Measurements from ENCODE around the gene CSTF2T. TPM values are rescaled to one million over a fixed set of nuclear protein-coding genes. Genes with fewer than 3 reads are reported as not detected.

The CSTF2T gene
- total RNA-seq, 1 experiment from 2014 or later, result 22.2 TPM

DNA sequence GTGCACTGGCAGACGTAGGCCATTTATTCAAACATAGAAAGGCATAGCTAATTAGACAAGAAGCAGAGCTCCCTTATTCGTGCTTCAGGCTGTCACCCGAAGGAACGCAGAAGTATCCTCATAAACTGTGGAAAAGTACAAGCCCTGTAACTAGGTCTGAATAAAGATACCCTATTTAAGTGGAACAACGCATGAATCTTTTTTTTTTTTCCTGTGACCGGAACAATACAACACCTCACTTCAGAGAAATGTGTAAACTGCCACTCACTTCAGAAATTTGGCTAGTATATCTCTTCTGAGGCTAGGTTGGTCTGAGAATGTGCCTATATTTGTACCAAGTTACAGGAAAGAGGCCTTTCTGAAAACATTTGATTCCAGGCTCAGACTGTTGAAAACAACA lies 8.0 kb upstream of the CSTF2T start:
- Histone ChIP-seq H3K4me1 (ENCODE audit: insufficient read depth, low read length, poor library complexity, severe bottlenecking) (no peaks in the 10 kb centered on the region), H3K4me3 (ENCODE audit: low read depth, low read length, poor library complexity, severe bottlenecking) (no peak overlapping the region), H3K27me3 (replicated peaks; ENCODE audit: insufficient read depth, low read depth, low read length, poor library complexity) (peaks cover 17% of the 10 kb centered on the region), H3K27ac (ENCODE audit: low read depth, low read length, poor library complexity, severe bottlenecking) (no peak overlapping the region), H3K9me3 (ENCODE audit: low read depth, low read length, poor library complexity, severe bottlenecking) (no peaks in the 10 kb centered on the region), H3K36me3 (ENCODE audit: insufficient read depth, low read length, poor library complexity, severe bottlenecking) (no peaks in the 10 kb centered on the region)
- intact Hi-C loops (cut with micrococcal nuclease; ENCODE audit: unreplicated experiment), result no loop called here
- no TSS peak for BruUV-seq (replicated peaks)
- TF ChIP-seq, protein P1, sequence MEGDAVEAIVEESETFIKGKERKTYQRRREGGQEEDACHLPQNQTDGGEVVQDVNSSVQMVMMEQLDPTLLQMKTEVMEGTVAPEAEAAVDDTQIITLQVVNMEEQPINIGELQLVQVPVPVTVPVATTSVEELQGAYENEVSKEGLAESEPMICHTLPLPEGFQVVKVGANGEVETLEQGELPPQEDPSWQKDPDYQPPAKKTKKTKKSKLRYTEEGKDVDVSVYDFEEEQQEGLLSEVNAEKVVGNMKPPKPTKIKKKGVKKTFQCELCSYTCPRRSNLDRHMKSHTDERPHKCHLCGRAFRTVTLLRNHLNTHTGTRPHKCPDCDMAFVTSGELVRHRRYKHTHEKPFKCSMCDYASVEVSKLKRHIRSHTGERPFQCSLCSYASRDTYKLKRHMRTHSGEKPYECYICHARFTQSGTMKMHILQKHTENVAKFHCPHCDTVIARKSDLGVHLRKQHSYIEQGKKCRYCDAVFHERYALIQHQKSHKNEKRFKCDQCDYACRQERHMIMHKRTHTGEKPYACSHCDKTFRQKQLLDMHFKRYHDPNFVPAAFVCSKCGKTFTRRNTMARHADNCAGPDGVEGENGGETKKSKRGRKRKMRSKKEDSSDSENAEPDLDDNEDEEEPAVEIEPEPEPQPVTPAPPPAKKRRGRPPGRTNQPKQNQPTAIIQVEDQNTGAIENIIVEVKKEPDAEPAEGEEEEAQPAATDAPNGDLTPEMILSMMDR (conservative IDR thresholded peaks at IDR 0.05; ENCODE audit: low read depth, low read length), result no peak
- TF ChIP-seq EZH2 (IDR thresholded peaks at IDR 0.05; ENCODE audit: borderline replicate concordance, low read depth, low read length, poor library complexity, severe bottlenecking), result no peak
- ChIA-PET CTCF (no interaction called here), POLR2A (ENCODE audit: low non-redundant PET) (no interaction called here)
- DNase-seq (ENCODE audit: low spot score), result no peak

DNA sequence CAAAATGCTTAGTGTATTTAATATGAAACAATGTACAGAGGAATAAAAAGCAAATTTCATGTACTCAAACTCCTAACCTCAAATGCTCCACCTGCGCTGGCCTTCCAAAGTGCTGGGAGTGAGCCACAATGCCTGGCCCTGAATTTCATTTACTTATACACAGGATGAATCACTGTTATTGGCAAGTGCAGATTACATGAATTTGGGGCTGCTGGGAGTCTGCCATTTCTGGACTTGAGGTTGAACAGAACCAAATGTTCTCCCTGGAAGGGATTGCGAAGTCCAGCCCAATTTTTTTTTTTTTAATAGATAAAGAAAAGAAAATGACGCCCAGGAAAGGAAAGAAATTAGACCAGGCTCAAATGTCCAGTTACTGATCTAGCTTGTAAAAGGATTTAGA lies 6.8 kb upstream of the CSTF2T start:
- Histone ChIP-seq H3K27me3 (replicated peaks; ENCODE audit: insufficient read depth, low read depth, low read length, poor library complexity) (peaks cover 17% of the 10 kb centered on the region), H3K9me3 (ENCODE audit: low read depth, low read length, poor library complexity, severe bottlenecking) (no peaks in the 10 kb centered on the region), H3K4me1 (ENCODE audit: insufficient read depth, low read length, poor library complexity, severe bottlenecking) (no peaks in the 10 kb centered on the region), H3K4me3 (ENCODE audit: low read depth, low read length, poor library complexity, severe bottlenecking) (no peak overlapping the region), H3K36me3 (ENCODE audit: insufficient read depth, low read length, poor library complexity, severe bottlenecking) (no peaks in the 10 kb centered on the region), H3K27ac (ENCODE audit: low read depth, low read length, poor library complexity, severe bottlenecking) (no peak overlapping the region)
- TF ChIP-seq, protein P1 (conservative IDR thresholded peaks at IDR 0.05; ENCODE audit: low read depth, low read length), result no peak
- no peak for TF ChIP-seq EZH2 (IDR thresholded peaks at IDR 0.05; ENCODE audit: borderline replicate concordance, low read depth, low read length, poor library complexity, severe bottlenecking)
- POLR2A ChIA-PET (ENCODE audit: low non-redundant PET), result no interaction called here
- BruUV-seq (replicated peaks), result no TSS peak
- CTCF ChIA-PET, result no interaction called here
- no peak for DNase-seq (ENCODE audit: low spot score)
- intact Hi-C loops (cut with micrococcal nuclease; ENCODE audit: unreplicated experiment), result no loop called here

DNA sequence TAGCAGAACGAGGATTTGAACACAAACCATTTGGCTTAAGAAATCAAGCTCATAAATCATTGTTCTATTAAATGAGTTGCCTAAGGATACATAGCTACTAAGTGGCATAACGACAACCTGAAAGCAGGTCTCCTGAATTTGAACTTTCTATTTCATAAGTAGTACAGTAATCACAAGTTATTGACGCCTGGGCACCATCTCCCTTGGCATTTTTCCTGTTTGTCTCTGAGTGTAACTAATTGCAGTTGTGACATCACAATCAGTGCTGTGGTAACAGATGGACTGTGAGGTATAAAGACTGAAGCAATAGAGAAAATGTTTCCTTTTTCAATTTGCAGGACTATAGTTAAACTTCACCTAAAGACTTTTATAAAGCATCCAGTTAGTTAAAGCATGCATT lies 6.4 kb upstream of the CSTF2T start:
- H3K9me3 ChIP-seq (ENCODE audit: low read depth, low read length, poor library complexity, severe bottlenecking), result no peaks in the 10 kb centered on the region
- no peaks in the 10 kb centered on the region for H3K4me1 ChIP-seq (ENCODE audit: insufficient read depth, low read length, poor library complexity, severe bottlenecking)
- intact Hi-C loops (cut with micrococcal nuclease; ENCODE audit: unreplicated experiment), result no loop called here
- ChIA-PET CTCF (no interaction called here), POLR2A (ENCODE audit: low non-redundant PET) (no interaction called here)
- no peak overlapping the region for H3K4me3 ChIP-seq (ENCODE audit: low read depth, low read length, poor library complexity, severe bottlenecking)
- DNase-seq (ENCODE audit: low spot score), result no peak
- no peak for TF ChIP-seq EZH2 (IDR thresholded peaks at IDR 0.05; ENCODE audit: borderline replicate concordance, low read depth, low read length, poor library complexity, severe bottlenecking)
- TF ChIP-seq, protein P1 (conservative IDR thresholded peaks at IDR 0.05; ENCODE audit: low read depth, low read length), result no peak
- peaks cover 17% of the 10 kb centered on the region for H3K27me3 ChIP-seq (replicated peaks; ENCODE audit: insufficient read depth, low read depth, low read length, poor library complexity)
- no TSS peak for BruUV-seq (replicated peaks)
- no peak overlapping the region for H3K27ac ChIP-seq (ENCODE audit: low read depth, low read length, poor library complexity, severe bottlenecking)
- H3K36me3 ChIP-seq (ENCODE audit: insufficient read depth, low read length, poor library complexity, severe bottlenecking), result no peaks in the 10 kb centered on the region

Data from A673 (cell line).